Testis (tissue), 3 donors: ENCODE data around the gene GCLM. TPM values are rescaled to one million over a fixed set of nuclear protein-coding genes. Genes with fewer than 3 reads are reported as not detected.
"Not testable (repeated sequence)": the region's sequence is repeated elsewhere in the genome, so short reads cannot be mapped to it uniquely, and the experiment has no call there.

Experiments used
- DNase-seq: peaks from one replicate; pipeline ENCODE4 v3.0.0-alpha.2; 2019
- H3K27ac ChIP-seq, 2 donors: fragments of 200-600 bp; sonication (generic); one replicate each; pipeline ENCODE4 v1.5.1; 2019
- H3K27me3 ChIP-seq: fragments of 200-600 bp; sonication (generic); one replicate; pipeline ENCODE4 v1.5.1; 2019
- H3K36me3 ChIP-seq: fragments of 200-600 bp; sonication (generic); one replicate; pipeline ENCODE4 v1.5.1; 2017; ENCODE audit warnings: low read depth; ENCODE audit errors: missing control alignments
- H3K4me1 ChIP-seq: fragments of 200-600 bp; sonication (generic); one replicate; pipeline ENCODE4 v1.5.1; 2019
- H3K4me3 ChIP-seq, 2 donors: fragments of 200-600 bp; sonication (generic); one replicate each; pipeline ENCODE4 v1.5.1; 2017 to 2019
- H3K9me3 ChIP-seq: fragments of 200-600 bp; sonication (generic); one replicate; pipeline ENCODE4 v1.5.1; 2017
- CTCF ChIP-seq, 3 experiments: fragments of 450-650 bp in 2 of 3; fragments of 200-600 bp in 1 of 3; sonication (generic) in 1 of 3; IDR thresholded peaks; one replicate each; pipeline ENCODE4 v1.5.1; 2016 to 2019; ENCODE audit warnings: antibody characterized with exemption in 3 of 3, mild to moderate bottlenecking in 2 of 3, moderate library complexity in 1 of 3
- POLR2A ChIP-seq: fragments of 450-650 bp; IDR thresholded peaks from one replicate; pipeline ENCODE4 v1.6.1; 2017; ENCODE audit warnings: antibody characterized with exemption, mild to moderate bottlenecking, moderate library complexity
- WGBS, 2 donors: methylation state at CpG; one replicate each; pipeline ENCODE4 v1.1.5; 2018; 5-methylcytosine and 5-hydroxymethylcytosine counted together
- intact Hi-C: fragments of 100-400 bp; cut with DNase I; formaldehyde crosslinking; loops from one replicate; pipeline ENCODE4 v1.15.1; 2023; ENCODE audit warnings: low total_unique reads
- polyA plus RNA-seq: library from polyadenylated mRNA; stranded (reverse); fragments of 350-450 nt; fragmentation: Illumina TruSeq; extraction: RNeasy Lipid Tissue Mini Kit (QIAGEN cat#74804); gene quantifications from one replicate; pipeline ENCODE4 v1.2.3, GENCODE V29; 2014; ENCODE audit warnings: low read depth, low replicate concordance; ENCODE audit not compliant: insufficient read depth
- total RNA-seq, 2 donors: library from RNA; depleted of rRNA; stranded (reverse); fragments of >200 nt; gene quantifications; one replicate each; pipeline ENCODE4 v1.2.3, GENCODE V29; 2016

Gene GCLM
- total and polyA plus RNA-seq, 3 donors from 2014 or later: 4.9 to 11.8 (median 5.2) TPM

GRCh38 chr1:93938461-93939145 is 29.4 kb upstream of the GCLM start:
- no peak for DNase-seq
- WGBS, 2 donors: 73 to 87% methylated on average over 1 of the region's 1 CpG
- Histone ChIP-seq H3K27ac (no peak overlapping the region), H3K27me3 (no peaks in the 10 kb centered on the region), H3K4me1 (no peaks in the 10 kb centered on the region), H3K36me3 (no peaks in the 10 kb centered on the region), H3K4me3 (no peak overlapping the region), H3K9me3 (no peaks in the 10 kb centered on the region)
- intact Hi-C loops: no loop called here
- TF ChIP-seq POLR2A (no peak), CTCF (IDR thresholded peaks at IDR 0.05) (no peak)

DNA sequence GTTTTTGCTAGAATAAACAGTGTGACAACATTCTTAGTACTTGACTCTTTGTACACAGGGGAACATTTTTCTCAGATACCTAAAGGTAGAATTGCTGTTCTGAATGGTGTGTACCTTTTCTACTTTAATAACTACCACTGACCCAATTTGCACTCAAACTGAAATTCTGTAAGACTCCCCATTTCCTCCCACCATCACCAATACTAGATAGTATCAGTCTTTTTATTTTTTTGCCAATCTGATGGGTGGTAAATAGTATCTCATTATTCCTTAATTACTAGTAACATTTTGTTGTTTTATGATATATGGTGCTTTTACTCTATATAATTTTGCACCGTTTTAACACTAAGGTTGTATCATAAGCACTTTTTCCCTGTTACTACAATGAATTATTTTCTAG is 28.8 kb upstream of the GCLM start:
- no peak overlapping the region for H3K27ac ChIP-seq
- no peak for DNase-seq
- intact Hi-C loops: no loop called here

DNA sequence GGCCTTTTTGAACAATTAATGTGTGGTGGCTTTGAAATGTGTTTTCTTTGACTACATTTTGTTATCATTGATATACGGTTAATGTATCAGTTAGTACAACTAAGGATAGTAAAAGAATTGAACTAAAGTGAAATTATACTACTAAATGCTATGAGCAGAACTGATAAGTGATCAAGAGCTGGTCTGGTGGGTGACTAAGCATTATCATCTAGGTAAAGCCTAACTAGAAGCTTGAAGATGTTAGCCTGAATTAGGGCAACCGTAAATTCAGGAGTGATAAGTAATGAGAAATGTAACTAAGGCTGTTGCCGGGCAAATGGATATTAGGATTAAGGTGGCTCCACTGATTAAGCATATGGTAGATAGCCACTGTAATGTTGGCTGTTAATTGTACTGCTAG is 16.0 kb upstream of the GCLM start:
- TF ChIP-seq POLR2A (no peak), CTCF (IDR thresholded peaks at IDR 0.05) (no peak)
- Histone ChIP-seq H3K27ac (no peak overlapping the region), H3K9me3 (no peaks in the 10 kb centered on the region), H3K27me3 (no peaks in the 10 kb centered on the region), H3K36me3 (no peaks in the 10 kb centered on the region), H3K4me1 (no peaks in the 10 kb centered on the region), H3K4me3 (no peak overlapping the region)
- no peak for DNase-seq
- intact Hi-C loops: no loop called here
- WGBS, 2 donors: 71 to 83% methylated on average over 3 of the region's 3 CpGs

More for the DNA sequence above, 28.8 kb upstream of the GCLM start:
- no peak overlapping the region for H3K4me3 ChIP-seq
- H3K4me1 ChIP-seq: no peaks in the 10 kb centered on the region
- TF ChIP-seq POLR2A (no peak), CTCF (IDR thresholded peaks at IDR 0.05) (no peak)
- no peaks in the 10 kb centered on the region for H3K27me3 ChIP-seq
- no peaks in the 10 kb centered on the region for H3K9me3 ChIP-seq
- H3K36me3 ChIP-seq: no peaks in the 10 kb centered on the region
- 67 to 83% methylated on average over 1 of the region's 1 CpG for WGBS, 2 donors

DNA sequence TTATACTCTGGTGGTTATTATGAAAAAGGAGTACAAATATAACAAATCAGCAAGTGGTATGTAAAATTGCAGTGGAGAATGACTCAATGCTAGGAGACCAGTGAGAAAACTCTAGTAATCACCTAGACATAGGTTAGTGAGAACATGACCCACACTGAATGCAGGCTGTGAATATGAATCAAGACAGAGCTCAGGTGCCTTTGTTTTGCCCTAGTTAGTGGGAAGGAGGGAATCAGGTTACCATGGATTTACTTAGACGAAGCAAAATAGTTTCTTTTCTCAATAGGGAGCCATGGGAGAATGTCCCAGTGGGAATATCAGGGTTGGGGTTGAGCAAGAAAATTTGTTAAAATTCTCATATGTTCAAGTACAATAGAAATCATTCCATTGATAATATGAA is 10.6 kb upstream of the GCLM start:
- H3K36me3 ChIP-seq: no peaks in the 10 kb centered on the region
- H3K4me3 ChIP-seq: no peak overlapping the region
- H3K9me3 ChIP-seq: no peaks in the 10 kb centered on the region
- intact Hi-C loops: no loop called here
- DNase-seq: no peak
- WGBS, 2 donors: 70 to 71% methylated on average over 1 of the region's 1 CpG
- TF ChIP-seq POLR2A: no peak
- TF ChIP-seq CTCF (IDR thresholded peaks at IDR 0.05): no peak
- H3K4me1 ChIP-seq: no peaks in the 10 kb centered on the region
- H3K27me3 ChIP-seq: no peaks in the 10 kb centered on the region
- no peak overlapping the region for H3K27ac ChIP-seq

DNA sequence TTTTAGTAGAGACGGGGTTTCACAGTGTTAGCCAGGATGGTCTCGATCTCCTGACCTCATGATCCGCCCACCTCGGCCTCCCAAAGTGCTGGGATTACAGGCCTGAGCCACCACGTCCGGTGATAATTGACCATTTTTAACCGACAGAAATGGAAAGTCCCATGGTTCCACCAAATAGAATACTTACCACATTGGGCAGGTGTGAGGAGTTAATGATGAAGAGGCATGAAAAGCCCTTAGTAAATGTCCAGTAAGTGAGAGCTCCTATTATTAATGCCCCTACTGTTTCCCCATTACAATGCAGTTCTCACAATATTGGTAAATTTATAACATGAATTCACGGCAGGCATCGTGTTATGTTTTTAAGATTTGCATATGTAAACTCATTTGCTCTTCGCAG is 8.1 kb upstream of the GCLM start:
- no peak for DNase-seq
- H3K27me3 ChIP-seq: no peaks in the 10 kb centered on the region
- H3K4me1 ChIP-seq: no peaks in the 10 kb centered on the region
- no peaks in the 10 kb centered on the region for H3K9me3 ChIP-seq
- no peaks in the 10 kb centered on the region for H3K36me3 ChIP-seq
- H3K27ac ChIP-seq: no peak overlapping the region
- intact Hi-C loops: no loop called here
- H3K4me3 ChIP-seq: no peak overlapping the region
- 93 to 95% methylated on average over 10 of the region's 10 CpGs for WGBS, 2 donors
- TF ChIP-seq POLR2A (no peak), CTCF (IDR thresholded peaks at IDR 0.05) (no peak)

DNA sequence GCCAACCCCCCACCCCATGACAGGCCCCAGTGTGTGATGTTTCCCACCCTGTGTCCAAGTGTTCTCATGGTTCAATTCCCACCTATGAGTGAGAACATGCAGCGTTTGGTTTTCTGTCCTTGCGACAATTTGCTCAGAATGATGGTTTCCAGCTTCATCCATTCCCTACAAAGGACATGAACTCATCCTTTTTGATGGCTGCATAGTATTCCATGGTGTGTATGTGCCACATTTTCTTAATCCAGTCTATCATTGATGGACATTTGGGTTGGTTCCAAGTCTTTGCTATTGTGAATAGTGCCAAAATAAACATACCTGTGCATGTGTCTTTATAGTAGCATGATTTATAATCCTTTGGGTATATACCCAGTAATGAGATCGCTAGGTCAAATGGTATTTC is 1.6 kb upstream of the GCLM start:
- H3K27ac ChIP-seq: not testable (repeated sequence)

More for the DNA sequence above, 1.6 kb upstream of the GCLM start:
- H3K27me3 ChIP-seq, H3K4me1 ChIP-seq, intact Hi-C loops, H3K36me3 ChIP-seq, H3K4me3 ChIP-seq, H3K9me3 ChIP-seq, DNase-seq: not testable (repeated sequence)
- WGBS, 2 donors: 90 to 95% methylated on average over 3 of the region's 3 CpGs
